GM21529 (cell line): Measurements from ENCODE around the gene ADCY4.
"Not testable (repeated sequence)": the region's sequence is repeated elsewhere in the genome, so short reads cannot be mapped to it uniquely, and the experiment has no call there.

Experiments
- ATAC-seq: cut with Tn5 transposase; IDR thresholded peaks from one replicate; pipeline ENCODE4 v1.9.1; 2021; ENCODE audit not compliant: unreplicated experiment

Gene ADCY4

DNA sequence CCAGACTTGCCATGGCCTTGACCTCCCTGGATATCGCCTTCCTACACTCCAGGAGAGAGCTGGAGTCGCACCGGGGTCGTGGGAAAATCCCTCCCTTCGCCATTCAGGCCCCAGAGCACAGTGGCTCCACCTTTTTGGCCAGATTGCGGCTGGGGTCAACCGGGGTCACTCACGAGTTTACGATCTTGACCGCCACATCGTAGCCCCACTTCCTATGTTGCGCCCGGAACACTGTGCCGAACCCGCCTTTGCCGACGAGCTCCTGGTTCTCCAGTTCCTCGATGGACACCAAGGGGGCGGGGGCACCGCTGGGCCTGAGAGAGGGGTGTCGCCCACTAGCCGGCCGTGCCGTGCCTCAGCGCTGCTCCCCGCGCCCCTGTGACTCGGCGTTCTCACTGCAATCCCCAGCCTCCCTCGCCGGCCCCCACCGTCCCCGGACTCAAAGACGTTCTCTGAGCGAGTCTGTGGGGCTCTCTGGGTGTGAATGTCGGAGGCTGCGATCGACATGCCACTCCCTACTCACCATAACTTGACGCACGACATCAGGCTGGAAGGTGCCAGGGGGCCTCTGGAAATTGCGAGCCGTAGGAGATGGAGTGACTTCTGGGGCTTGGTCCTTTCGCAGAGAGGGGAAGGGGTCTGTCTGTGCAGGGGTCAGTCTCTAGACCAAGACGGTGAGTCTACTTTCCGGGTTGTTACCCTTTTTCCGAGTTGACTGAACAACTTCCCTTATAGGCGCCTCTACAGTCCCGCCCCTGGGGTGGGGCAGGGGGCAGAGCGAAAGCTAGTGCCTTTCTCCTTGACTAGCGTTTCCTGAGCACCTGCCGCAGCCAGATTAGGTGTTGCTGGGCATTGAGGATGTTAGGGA, 4.6 kb upstream of the ADCY4 start, which contains the start of gene RIPK3:
Gene RIPK3 (minus strand): TSS at position 708 of the 868 bp plus-strand sequence. CDS start 165 bp downstream, at position 543.
- peak; percentile 93 for ATAC-seq

DNA sequence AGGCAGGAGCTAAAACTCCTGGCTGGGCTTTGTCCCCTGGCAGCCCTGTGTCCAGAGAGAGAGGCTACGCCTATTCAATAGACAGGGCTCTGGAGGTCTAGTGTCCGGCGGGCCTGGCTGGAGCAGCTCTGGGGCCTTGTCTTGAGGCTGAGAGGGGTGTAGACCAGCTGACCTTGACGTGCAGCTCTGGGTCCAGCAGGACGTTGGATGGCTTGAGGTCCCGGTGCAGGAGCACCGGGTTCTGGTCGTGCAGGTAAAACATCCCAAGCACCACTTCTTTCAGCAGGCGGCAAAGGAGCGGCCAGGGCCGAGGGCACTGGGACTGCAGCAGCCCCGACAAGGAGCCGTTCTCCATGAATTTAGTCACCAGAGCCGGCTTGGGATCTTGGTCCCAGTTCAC, 4.0 kb upstream of the ADCY4 start:
- no peak for ATAC-seq

DNA sequence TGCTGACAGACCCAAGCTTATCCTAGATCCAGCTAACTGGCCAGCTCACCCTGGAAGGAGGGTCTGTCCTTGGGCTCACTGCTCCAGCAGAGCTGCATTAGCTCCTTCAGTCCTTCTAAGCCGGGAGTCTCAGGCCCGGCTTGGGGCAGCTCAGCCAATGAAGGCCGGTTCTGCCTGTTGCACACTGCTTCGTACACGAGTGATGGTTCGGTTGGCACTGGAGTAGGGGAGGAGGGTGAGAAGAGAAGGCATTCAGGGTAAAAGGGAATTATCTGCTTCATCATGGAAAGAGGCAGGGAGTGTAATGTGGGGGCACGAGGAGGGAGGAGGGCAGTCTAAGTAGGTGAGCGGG, 2.9 kb upstream of the ADCY4 start:
- ATAC-seq: no peak

DNA sequence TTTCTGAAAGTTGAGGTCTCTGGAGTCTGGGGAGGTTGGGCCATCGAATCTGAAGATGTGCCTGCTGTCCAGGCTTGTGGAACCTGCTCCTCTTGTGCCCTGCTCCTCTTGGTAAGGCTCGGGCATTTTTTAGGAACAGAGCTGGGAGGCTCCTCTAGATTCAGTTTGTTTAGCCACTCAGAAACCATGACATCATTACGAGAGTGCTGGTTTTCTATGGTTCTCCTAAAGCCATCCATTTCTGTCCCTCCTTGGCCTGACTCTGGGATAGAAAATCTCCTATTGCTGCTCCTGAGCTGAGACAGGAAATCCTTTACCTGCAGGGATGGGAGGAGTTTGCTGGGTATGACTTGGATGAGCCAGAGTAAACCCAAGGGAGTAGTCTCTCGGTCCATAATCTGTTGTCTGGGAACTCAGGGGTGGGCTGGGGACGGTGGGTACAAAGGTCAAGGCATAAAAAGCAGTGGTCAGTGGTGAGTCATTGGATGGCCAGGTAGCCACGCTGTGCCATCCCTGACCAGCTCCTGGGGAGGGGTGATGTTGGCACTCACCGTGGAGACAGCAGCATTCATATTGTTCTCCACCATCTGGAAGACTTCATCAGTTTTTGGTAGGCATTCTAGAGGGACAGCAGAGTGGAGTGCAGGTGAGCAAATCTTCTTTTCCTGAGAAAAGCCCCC, 2.4 kb upstream of the ADCY4 start:
- no peak for ATAC-seq

DNA sequence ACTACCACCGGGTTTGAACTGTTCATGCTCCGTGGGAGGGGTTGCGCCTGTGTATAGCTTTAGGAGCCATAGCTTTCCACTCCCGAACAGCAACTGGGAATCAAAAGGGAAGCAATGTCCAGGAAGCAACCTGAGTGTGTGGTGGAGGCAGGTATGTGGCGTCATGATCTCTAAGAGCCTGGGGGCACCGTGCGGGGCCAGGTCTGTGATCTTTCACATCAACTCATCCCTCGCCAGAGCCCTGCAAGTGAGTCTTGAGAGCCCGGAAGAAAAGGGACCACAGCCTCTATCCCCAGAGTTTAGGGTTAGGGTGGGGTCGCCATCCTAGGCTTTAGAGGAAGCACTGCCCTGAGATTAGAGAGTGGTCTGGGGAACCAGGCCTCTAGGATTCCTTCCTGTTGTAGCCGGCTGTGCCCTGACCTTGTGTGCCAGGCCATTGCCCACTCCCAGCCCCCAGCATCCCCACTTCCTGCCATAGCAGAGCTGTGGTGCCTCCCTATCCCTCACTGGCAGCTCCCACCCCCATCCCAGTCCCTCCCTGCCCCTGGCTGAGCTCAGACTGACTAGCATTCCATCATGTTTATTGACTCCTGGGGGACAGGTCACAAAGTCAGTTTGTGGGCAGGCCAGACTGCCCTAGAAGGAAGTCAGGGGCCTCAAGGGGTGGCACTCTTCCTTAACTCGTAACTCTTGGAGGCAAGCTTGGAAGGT, 745 bp upstream of the ADCY4 start:
- no peak for ATAC-seq

DNA sequence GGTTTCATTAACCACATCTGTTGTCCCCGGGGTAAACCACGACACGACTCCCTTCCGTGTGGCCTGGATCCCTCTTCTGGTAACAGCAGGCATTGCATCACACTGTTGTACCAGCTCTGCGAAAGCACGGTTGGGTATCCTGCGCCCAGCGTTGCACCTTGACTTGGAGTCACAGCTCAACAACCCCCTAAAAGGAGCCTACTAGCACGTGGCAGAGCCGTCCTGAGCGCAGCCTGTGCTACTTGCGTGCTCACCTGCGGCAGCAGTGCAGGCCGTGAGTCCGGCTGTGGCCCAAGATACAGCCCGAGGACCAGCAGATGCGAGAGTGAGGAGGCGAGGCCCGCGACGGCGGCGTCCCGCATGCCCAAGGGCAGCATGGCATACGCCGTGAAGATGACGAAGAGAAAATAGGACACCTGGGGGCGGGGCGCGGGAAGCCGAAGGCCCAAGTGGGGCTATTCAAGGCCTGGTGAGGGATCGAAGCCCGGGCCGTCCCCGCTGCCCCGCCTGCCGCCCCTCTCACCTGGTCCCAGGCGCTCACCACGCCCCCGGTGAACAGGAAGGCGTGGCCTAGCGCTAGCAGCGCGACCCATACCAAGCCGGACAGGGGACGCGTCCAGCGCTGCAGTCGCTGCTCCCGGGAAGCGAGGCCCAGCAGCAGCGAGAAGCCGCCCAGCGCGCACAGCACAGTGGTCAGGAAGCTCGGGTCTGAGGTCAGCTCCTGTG, 2.4 kb downstream of the ADCY4 start:
- peak; percentile 83 for ATAC-seq

DNA sequence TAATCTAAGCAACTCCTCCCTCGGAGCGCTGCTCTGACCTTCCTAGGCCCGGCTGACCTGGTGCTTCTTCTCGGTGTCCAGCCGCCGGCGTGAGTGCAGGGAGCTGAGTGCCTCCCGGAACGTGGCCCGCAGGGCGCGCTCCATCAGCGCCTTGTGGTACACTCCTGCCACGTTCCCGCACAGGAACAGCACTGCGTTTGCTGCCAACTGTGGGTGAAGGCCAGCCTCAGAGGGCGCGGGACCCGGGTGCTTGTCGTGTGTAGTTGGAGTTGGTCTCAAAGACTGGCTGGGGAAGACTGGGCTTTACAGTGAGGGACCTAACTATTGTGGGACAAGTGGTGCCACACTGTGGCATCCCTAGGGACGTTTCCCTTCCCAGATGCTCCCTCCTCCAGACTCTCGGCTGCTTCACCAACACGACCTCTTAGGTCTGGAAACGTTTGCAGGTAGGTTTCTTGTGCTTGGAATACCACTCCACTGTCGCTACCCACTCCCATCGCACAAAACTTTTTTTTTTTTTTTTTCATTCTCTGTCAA, 3.1 kb downstream of the ADCY4 start:
- ATAC-seq: no peak

DNA sequence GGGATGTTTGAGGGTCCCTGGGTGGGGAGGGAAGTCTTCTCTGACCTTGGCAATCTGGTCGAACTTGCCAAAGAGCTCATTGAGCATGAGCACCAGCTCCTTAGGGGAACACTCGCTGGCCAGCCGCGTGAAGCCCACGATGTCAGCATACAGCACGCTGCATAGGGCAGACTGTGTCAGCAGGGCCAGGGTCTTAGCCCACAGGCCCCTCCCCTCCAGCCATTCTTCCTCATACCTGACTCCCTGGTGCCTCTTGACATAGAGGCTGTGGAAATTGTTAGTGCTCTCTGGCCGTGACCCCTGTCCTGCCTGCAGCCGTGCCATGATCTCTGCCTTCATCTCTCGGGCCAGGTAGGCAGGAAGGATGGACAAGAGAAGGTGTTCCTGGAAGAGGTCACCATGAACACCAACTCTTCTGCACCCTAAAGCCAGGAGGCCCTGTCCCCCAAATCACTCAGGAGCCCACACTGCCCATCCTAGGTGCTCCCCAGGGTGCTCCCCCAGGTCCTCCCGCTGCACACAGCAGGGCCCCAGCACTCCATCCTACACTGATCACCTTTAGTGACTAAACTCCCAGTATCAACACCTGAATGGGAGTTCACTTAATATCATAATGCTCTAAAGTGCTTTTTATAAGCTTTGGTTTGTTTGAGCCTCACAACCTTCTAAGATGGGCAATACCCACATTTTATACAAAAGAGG, 3.7 kb downstream of the ADCY4 start:
- no peak for ATAC-seq

DNA sequence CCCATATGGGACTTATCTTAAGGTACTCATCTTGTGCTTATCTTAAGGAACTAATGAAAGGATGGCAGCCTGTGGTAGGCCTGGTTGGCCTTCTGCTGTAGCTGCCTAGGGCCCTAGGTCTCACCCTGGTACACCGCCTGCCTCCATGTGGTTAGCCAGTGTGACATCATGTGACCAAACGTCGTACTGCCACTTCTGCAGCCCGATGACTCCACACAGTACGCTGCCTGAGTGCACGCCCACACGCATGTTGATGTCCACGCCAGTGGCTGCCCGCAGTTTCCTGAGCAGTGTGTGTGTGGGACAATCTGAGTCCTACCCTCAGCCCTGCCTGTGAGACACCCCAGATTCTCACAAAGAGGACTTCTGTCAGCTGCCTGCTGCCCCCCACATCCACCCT, 5.1 kb downstream of the ADCY4 start:
- no peak for ATAC-seq

DNA sequence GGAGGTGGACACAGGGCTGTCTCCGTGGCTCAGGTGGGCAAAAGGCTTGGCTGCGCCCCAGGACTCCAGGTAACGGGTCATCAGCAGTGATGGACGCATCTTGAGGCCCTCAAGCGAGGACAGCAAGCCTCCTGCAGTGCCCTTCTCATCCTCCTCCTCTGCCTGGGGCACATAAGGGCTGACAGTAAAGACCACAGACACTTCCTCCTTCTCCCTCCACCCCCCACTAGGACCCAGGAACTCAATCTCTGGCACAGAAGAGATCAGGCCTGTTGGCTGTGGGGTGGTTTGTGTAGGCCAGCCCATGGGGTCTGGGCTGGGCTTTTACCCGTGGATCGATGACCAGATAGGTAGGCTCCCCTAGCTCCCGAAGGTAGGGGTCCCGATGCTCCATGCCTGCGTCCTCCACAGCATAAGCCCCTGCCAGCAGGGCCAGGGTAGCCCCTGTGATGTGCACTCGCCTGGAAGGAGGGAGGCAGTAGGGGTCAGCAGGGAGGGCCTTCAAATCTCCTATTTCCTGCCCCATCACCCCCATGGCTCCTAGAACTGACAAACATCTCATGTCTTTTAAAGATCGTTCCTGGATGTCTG, 5.7 kb downstream of the ADCY4 start:
- no peak for ATAC-seq

DNA sequence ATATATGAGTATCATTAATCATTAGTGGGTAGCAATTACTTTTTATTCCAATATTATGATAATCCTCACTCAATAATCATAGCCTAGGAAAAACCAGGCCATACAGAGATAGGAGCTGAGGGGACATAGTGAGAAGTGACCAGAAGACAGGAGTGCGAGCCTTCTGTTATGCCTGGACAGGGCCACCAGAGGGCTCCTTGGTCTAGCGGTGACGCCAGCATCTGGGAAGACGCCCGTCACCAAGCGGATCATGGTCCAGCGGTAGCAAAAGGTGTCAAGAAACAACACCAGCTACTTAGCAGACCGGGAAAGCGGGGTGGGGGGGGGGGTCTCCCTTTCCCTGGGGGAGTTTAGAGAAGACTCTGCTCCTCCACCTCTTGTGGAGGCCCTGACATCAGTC, 7.0 kb downstream of the ADCY4 start:
- not testable (repeated sequence) for ATAC-seq

DNA sequence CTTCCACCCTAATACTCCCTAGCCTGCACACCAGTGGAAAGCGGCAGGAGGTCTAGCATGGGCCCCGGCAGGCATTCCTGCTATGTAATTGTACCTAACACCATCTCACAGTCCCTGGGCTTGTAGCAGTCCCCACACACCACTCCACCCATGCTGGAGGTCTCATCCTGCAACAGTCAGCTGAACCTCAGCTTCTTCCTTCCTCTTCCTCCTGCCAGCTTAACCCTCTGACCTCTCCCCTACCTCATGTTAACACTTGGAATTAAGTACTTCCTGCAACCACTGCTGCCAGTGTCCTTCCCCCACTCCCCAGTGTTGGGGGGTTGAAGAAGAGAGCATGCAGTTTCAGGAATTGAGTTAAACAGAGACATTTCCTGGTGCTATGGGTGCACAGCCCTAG, 7.6 kb downstream of the ADCY4 start:
- ATAC-seq: no peak

DNA sequence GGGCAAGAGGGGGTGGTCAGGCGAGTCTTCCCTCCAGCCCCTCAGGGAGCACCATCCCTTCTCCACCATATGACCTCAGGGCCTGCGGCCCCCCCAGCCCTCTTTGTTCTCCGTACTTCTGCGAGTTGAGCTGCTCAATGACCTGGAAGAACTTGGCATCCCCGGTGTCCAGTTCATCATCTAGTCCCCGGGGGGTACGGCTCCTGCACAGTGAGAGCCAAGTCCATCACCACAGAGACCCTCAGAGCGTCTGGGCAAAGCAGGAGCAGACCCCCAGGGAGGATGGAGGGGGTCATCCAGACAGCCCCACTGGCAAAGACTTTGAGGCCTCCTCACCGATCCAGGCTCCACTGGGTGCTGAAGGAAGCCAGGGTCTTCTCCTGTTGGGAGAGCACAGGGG, 8.9 kb downstream of the ADCY4 start:
- no peak for ATAC-seq

DNA sequence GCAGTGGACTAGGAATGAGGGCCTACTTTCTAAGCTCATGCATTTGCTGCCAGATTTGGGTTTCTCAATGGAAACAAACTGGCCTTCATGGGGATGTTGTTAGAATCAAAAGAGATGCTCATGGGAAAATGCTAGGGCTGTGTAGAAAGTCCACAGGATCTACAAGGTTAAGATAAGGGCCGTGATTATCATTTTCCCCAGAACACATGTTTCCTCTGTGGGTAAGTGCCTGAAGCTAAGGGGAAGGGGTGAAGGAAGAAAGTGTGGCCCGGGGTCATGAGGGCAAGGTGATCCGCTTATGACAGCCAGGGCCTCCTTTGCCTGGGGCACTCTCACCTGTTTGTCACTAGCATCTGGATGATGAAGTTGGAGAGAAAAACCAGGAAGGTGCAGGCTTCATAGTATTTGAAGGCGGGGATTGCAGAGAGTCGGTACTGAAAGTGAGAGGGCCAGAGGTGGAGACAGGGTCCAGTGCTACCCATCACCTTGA, 9.8 kb downstream of the ADCY4 start:
- no peak for ATAC-seq

DNA sequence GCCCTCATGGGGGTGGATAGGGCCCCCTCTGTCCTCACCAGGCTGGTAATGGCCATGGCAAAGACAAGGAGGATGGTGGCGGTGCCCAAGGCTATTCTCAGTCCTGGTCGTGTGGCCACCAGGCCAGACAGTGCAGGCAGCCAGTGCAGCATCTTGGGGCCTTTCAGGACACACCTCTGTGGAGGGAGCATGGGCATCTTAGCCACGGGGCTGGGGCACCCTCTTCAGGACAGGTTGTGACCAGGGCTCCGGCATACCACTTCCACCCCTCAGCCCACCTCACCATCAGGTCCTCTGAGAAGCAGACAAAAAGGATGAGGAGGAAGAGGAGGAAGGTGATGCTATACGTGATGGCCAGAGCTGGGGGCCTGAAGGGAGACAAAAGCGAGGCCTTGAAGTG, 10.8 kb downstream of the ADCY4 start:
- ATAC-seq: no peak

DNA sequence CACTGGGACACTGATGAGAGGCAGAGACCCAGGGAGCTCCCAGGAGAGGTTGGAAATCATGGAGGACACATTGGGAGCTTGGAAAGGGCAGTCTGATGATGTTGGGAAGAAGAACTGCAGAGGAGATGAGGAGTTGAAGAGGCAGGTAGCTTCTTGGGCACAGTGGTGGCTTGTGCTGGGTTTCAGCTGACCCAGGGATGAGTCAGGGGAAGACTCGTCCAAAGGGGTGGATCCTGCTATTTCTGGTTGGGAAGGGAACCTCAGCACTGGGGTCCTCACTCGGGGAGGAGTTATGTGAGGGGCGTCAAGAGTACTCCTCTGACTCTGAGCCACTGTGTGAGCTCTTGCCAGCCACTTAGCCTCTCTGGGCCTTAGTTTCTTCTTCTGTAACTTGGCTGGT, 11.5 kb downstream of the ADCY4 start:
- ATAC-seq: no peak

DNA sequence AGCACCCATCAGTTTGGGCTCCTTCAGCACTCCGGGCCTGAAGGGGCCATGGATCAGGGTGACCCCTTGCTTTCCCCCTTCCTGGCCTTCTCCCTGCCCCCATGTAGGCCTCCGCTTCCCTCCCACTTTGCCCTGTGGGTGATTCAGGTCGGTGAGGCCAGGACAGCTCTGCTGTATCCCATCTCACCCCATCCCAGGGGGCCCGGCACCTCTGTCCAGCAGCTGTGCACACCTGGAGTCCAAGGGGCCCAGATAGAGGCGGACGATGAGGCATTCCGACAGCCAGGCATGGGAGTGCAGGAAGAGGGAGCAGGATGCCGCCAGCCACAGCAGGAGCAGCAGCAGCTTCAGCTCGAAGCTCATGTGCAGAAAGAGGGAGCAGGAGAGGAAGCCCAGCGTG, 12.2 kb downstream of the ADCY4 start:
- no peak for ATAC-seq

DNA sequence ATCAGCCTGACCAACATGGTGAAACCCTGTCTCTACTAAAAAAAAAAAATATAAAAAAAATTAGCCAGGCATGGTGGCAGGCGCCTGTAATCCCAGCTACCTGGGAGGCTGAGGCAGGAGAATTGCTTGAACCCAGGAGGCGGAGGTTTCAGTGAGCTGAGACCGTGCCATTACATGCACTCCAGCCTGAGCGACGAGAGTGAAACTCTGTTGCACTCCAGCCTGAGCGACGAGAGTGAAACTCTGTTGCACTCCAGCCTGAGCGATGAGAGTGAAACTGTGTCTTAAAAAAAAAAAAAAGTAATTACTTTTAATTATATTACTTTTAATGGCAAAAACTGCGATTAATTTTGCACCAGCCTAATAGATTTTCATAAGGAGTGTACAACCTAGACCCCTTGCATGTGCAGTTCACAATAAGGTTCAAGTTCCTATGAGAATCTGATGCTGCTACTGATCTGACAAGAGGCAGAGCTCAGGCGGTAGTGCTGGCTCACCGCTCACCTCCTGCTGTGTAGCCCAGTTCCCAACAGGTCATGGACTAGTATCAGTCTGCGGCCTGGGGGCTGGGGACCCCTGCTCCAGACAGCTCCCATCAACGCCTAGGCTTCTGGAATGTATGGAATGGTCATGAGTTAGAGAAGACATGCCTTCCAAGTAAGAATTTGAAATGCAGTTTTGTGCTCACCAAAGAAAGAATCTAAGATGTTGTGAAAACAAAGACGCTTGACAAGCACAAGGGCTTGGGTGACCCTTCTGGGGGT, 13.5 kb downstream of the ADCY4 start:
- ATAC-seq: no peak
